Neural cell (in vitro differentiated cells): Measurements from ENCODE around the gene UGT1A4. TPM values are rescaled to one million over a fixed set of nuclear protein-coding genes. Genes with fewer than 3 reads are reported as not detected.

Experiments
- H2AFZ ChIP-seq: fragments of 200-600, 300-800 bp; sonication (generic), shearing (Covaris generic); 2 replicates; pipeline ENCODE4 v1.6.0; 2014; ENCODE audit warnings: low read depth, mild to moderate bottlenecking, antibody characterized with exemption, low read length, moderate library complexity
- H3F3A ChIP-seq: fragments of 200-600 bp; shearing (Covaris generic); 2 replicates; pipeline ENCODE4 v1.6.1; 2016; ENCODE audit warnings: mild to moderate bottlenecking, moderate library complexity, mixed read lengths, antibody characterized with exemption, low read length; ENCODE audit not compliant: insufficient read depth, poor library complexity, severe bottlenecking
- H3K27ac ChIP-seq: fragments of 200-600, 300-800 bp; sonication (generic), shearing (Covaris generic); 2 replicates; pipeline ENCODE4 v1.5.1; 2014; ENCODE audit warnings: mild to moderate bottlenecking, low read length, moderate library complexity
- H3K27me3 ChIP-seq: fragments of 300-800, 200-600 bp; sonication (generic), shearing (Covaris generic); 2 replicates; pipeline ENCODE4 v1.6.0; 2014; ENCODE audit warnings: mild to moderate bottlenecking, low read depth, low read length, moderate library complexity; ENCODE audit not compliant: insufficient read depth
- H3K36me3 ChIP-seq: fragments of 300-800, 200-600 bp; sonication (generic), shearing (Covaris generic); 2 replicates; pipeline ENCODE4 v1.5.1; 2014; ENCODE audit warnings: mild to moderate bottlenecking, antibody characterized with exemption, low read length, moderate library complexity; ENCODE audit not compliant: insufficient read depth
- H3K4me2 ChIP-seq: fragments of 300-800, 200-600 bp; sonication (generic), shearing (Covaris generic); 2 replicates; pipeline ENCODE4 v1.6.0; 2014; ENCODE audit warnings: mild to moderate bottlenecking, low read length
- H3K4me3 ChIP-seq: fragments of 300-800, 200-600 bp; sonication (generic), shearing (Covaris generic); 2 replicates; pipeline ENCODE4 v1.5.1; 2014; ENCODE audit warnings: mild to moderate bottlenecking, low read length, moderate library complexity
- H3K79me2 ChIP-seq: fragments of 200-600 bp; shearing (Covaris generic); replicated peaks from 2 replicates; pipeline ENCODE4 v1.6.0; 2014; ENCODE audit warnings: mild to moderate bottlenecking, low read length, moderate library complexity; ENCODE audit not compliant: insufficient read depth
- H3K9ac ChIP-seq: fragments of 300-800, 200-600 bp; sonication (generic), shearing (Covaris generic); 2 replicates; pipeline ENCODE4 v1.6.1; 2016; ENCODE audit warnings: mild to moderate bottlenecking, low read length, mixed read lengths
- H3K9me2 ChIP-seq: fragments of 200-600 bp; shearing (Covaris generic); 2 replicates; pipeline ENCODE4 v1.6.1; 2016; ENCODE audit warnings: mild to moderate bottlenecking, low read length, mixed read lengths; ENCODE audit not compliant: insufficient read depth
- H3K9me3 ChIP-seq: fragments of 200-600, 300-800 bp; sonication (generic), shearing (Covaris generic); 2 replicates; pipeline ENCODE4 v1.6.1; 2016; ENCODE audit warnings: mild to moderate bottlenecking, mixed run types, low read length, moderate library complexity, mixed read lengths
- H4K20me1 ChIP-seq: fragments of 200-600 bp; shearing (Covaris generic); 2 replicates; pipeline ENCODE4 v1.6.1; 2016; ENCODE audit warnings: mild to moderate bottlenecking, mixed run types; ENCODE audit not compliant: insufficient read depth
- CTCF ChIP-seq: fragments of 450-650 bp; IDR thresholded peaks from 2 replicates; pipeline ENCODE4 v1.5.1; 2014; ENCODE audit warnings: antibody characterized with exemption, mild to moderate bottlenecking, moderate library complexity; ENCODE audit not compliant: poor library complexity, severe bottlenecking
- EP300 ChIP-seq: fragments of 450-650 bp; conservative IDR thresholded peaks from 2 replicates; pipeline ENCODE4 v1.6.1; 2014; ENCODE audit warnings: antibody characterized with exemption, mild to moderate bottlenecking, moderate library complexity; ENCODE audit not compliant: poor library complexity, severe bottlenecking
- EZH2 ChIP-seq: fragments of 200-600, 300-800 bp; shearing (Covaris generic), sonication (generic); IDR thresholded peaks from 2 replicates; pipeline ENCODE4 v1.6.1; 2014; ENCODE audit warnings: antibody characterized with exemption, low read length, borderline replicate concordance, mild to moderate bottlenecking; ENCODE audit not compliant: insufficient read depth, poor library complexity, severe bottlenecking
- MXI1 ChIP-seq: fragments of 450-650 bp; conservative IDR thresholded peaks from 2 replicates; pipeline ENCODE4 v1.6.1; 2014; ENCODE audit warnings: antibody characterized with exemption, mild to moderate bottlenecking; ENCODE audit not compliant: poor library complexity, severe bottlenecking
- POLR2AphosphoS5 ChIP-seq: IDR thresholded peaks from 2 replicates; pipeline ENCODE4 v1.6.1; 2012
- RAD21 ChIP-seq: fragments of 450-650 bp; conservative IDR thresholded peaks from 2 replicates; pipeline ENCODE4 v1.6.1; 2014; ENCODE audit warnings: antibody characterized with exemption, mild to moderate bottlenecking, moderate library complexity
- REST ChIP-seq: IDR thresholded peaks from 2 replicates; pipeline ENCODE4 v1.6.1; 2012; ENCODE audit warnings: borderline replicate concordance
- SMC3 ChIP-seq: fragments of 450-650 bp; conservative IDR thresholded peaks from 2 replicates; pipeline ENCODE4 v1.6.1; 2014; ENCODE audit warnings: antibody characterized with exemption, mild to moderate bottlenecking, moderate library complexity; ENCODE audit not compliant: poor library complexity
- TAF1 ChIP-seq: IDR thresholded peaks from 2 replicates; pipeline ENCODE4 v1.6.1; 2012; ENCODE audit warnings: low read depth
- polyA plus RNA-seq: library from polyadenylated mRNA; depleted of rRNA; stranded (reverse); fragments of >200 nt; gene quantifications from 2 replicates; pipeline ENCODE4 v1.2.3, GENCODE V29; 2014

Gene UGT1A4
- polyA plus RNA-seq, 1 donor from 2014 or later: not detected

GRCh38 chr2:233698740-233699139 lies 19.8 kb upstream of the UGT1A4 start:
- Histone ChIP-seq H2AFZ (no peak overlapping the region), H3K27ac (no peak overlapping the region), H3F3A (no peaks in the 10 kb centered on the region), H3K27me3 (no peaks in the 10 kb centered on the region), H3K36me3 (no peaks in the 10 kb centered on the region), H3K9me2 (no peaks in the 10 kb centered on the region), H4K20me1 (no peaks in the 10 kb centered on the region), H3K4me2 (no peak overlapping the region), H3K79me2 (no peaks in the 10 kb centered on the region), H3K9ac (no peak overlapping the region), H3K4me3 (no peak overlapping the region), H3K9me3 (no peaks in the 10 kb centered on the region)
- no peak for TF ChIP-seq REST
- TF ChIP-seq EP300: no peak
- TF ChIP-seq MXI1: no peak
- TF ChIP-seq TAF1: no peak
- no peak for TF ChIP-seq RAD21
- TF ChIP-seq EZH2: no peak
- TF ChIP-seq POLR2AphosphoS5: no peak
- TF ChIP-seq SMC3: no peak

GRCh38 chr2:233699424-233700027 lies 19.0 kb upstream of the UGT1A4 start:
- Histone ChIP-seq H3K36me3 (no peaks in the 10 kb centered on the region), H3K9ac (no peak overlapping the region), H3K9me2 (no peaks in the 10 kb centered on the region), H3K9me3 (no peaks in the 10 kb centered on the region), H2AFZ (no peak overlapping the region), H3K4me2 (no peak overlapping the region), H3K27ac (no peak overlapping the region), H3K27me3 (no peaks in the 10 kb centered on the region), H3K4me3 (no peak overlapping the region), H3F3A (no peaks in the 10 kb centered on the region), H4K20me1 (no peaks in the 10 kb centered on the region), H3K79me2 (no peaks in the 10 kb centered on the region)
- TF ChIP-seq EZH2 (no peak), CTCF (no peak), EP300 (no peak), TAF1 (no peak), MXI1 (no peak), POLR2AphosphoS5 (no peak), SMC3 (no peak), RAD21 (no peak), REST (no peak)
